Gastrocnemius medialis (tissue), 4 donors: ENCODE results near the gene POLN. TPM values are rescaled to one million over a fixed set of nuclear protein-coding genes. Genes with fewer than 3 reads are reported as not detected.
A peak's percentile ranks its signal among the peaks of the same experiment; 100 is the strongest.

Source experiments
- ATAC-seq, 2 donors: fragments of 150-250 bp; one replicate each; pipeline ENCODE4 v1.9.1; 2016
- DNase-seq, 2 donors: peaks; one replicate each; pipeline ENCODE4 v3.0.0-alpha.2; 2019
- H3K27ac ChIP-seq, 4 donors: fragments of 200-600 bp; sonication (generic); 1 replicate in 1 of 4; 2 replicates in 3 of 4; pipeline ENCODE4 v1.5.1; 2016 to 2018; ENCODE audit warnings: mild to moderate bottlenecking in 2 of 4, moderate library complexity in 1 of 4
- H3K27me3 ChIP-seq, 3 donors: fragments of 200-600 bp; sonication (generic) in 2 of 3; 1 replicate in 1 of 3; 2 replicates in 2 of 3; pipeline versions ENCODE4 v1.5.1 to v1.6.0; 2016 to 2019; ENCODE audit warnings: mild to moderate bottlenecking in 1 of 3, moderate library complexity in 1 of 3
- H3K36me3 ChIP-seq, 2 donors: fragments of 200-600 bp; sonication (generic) in 1 of 2; one replicate each; pipeline ENCODE4 v1.5.1; 2017 to 2018
- H3K4me1 ChIP-seq, 2 donors: fragments of 200-600 bp; sonication (generic) in 1 of 2; one replicate each; pipeline ENCODE4 v1.5.1; 2016 to 2017; ENCODE audit warnings: mild to moderate bottlenecking in 2 of 2
- H3K4me3 ChIP-seq, 4 donors: fragments of 200-600 bp; sonication (generic) in 3 of 4; 1 replicate in 1 of 4; 2 replicates in 3 of 4; pipeline ENCODE4 v1.5.1; 2016 to 2019; ENCODE audit warnings: mild to moderate bottlenecking in 2 of 4
- H3K9me3 ChIP-seq, 3 donors: fragments of 200-600 bp; sonication (generic) in 2 of 3; 1 replicate in 1 of 3; 2 replicates in 2 of 3; pipeline ENCODE4 v1.5.1; 2016 to 2019
- CTCF ChIP-seq, 5 experiments: fragments of 450-650 bp in 3 of 5; fragments of 200-600 bp in 2 of 5; sonication (generic) in 2 of 5; IDR thresholded peaks in 4 of 5; conservative IDR thresholded peaks in 1 of 5; 1 replicate in 4 of 5; 2 replicates in 1 of 5; pipeline ENCODE4 v1.5.1; 2016 to 2019; ENCODE audit warnings: antibody characterized with exemption in 5 of 5, mild to moderate bottlenecking in 3 of 5, moderate library complexity in 3 of 5
- POLR2A ChIP-seq, 2 donors: fragments of 450-650 bp; IDR thresholded peaks; one replicate each; pipeline ENCODE4 v1.6.1; 2017; ENCODE audit warnings: antibody characterized with exemption in 2 of 2, mild to moderate bottlenecking in 2 of 2, moderate library complexity in 2 of 2
- in situ Hi-C, 4 donors: fragments of 200-750 bp; cut with MboI; loops; one replicate each; pipeline versions ENCODE4 v1.15.0 to v1.8.0; 2017; ENCODE audit warnings: low sequenced_read_pairs in 4 of 4
- intact Hi-C: fragments of 100-400 bp; cut with DNase I; formaldehyde crosslinking; loops from one replicate; pipeline ENCODE4 v1.15.1; 2023; ENCODE audit warnings: low total_unique reads
- total RNA-seq, 4 donors: library from RNA; depleted of rRNA; stranded (reverse); fragments of >200 nt; gene quantifications; one replicate each; pipeline versions ENCODE4 v1.1.0 to v1.2.3, GENCODE V29; 2016

POLN gene
- total RNA-seq, 4 donors from 2014 or later = 0.71 to 2.0 (median 0.86) TPM; not detected in 1

GRCh38 chr4:2261853-2262144 is 19.9 kb upstream of the POLN start, which contains the start of gene MXD4:
Gene MXD4, minus strand, starts transcription at chr4:2262109. Its CDS starts 129 bp downstream, at chr4:2261980.
- peak within 1 kb of the TSS; percentile 93 to 99 (median 96) for H3K27ac ChIP-seq
- no peaks in the 10 kb centered on the region for H3K27me3 ChIP-seq
- DNase-seq (no peak), ATAC-seq (peak in 1 of 2 donors; percentile 6)
- in situ Hi-C loops (no loop called here), intact Hi-C loops (loop anchor here (1.0 to 10.0 kb wide), 6 partner anchors 19 to 493 kb away; partner anchors contain the start of genes CFAP99, FAM193A, HAUS3 and NELFA)
- H3K9me3 ChIP-seq = no peaks in the 10 kb centered on the region
- H3K4me3 ChIP-seq = peak within 1 kb of the TSS; percentile 81 to 99 (median 96)
- peaks cover 59 to 80% of the 10 kb centered on the region in 2 donors for H3K4me1 ChIP-seq
- H3K36me3 ChIP-seq = no peaks in the 10 kb centered on the region
- TF ChIP-seq CTCF (IDR thresholded peaks at IDR 0.05 in 4 of 5, conservative IDR thresholded peaks at IDR 0.05 in 1 of 5) = no peak
- no peak for TF ChIP-seq POLR2A (IDR thresholded peaks at IDR 0.05)

GRCh38 chr4:2261110-2261852 is 19.4 kb upstream of the POLN start:
- intact Hi-C loops (loop anchor here (5.0 to 10.0 kb wide), 4 partner anchors 156 to 494 kb away; partner anchors contain the start of genes CFAP99, NELFA, RNF4 and TNIP2), in situ Hi-C loops (no loop called here)
- peak; percentile 5 to 13 for TF ChIP-seq POLR2A (IDR thresholded peaks at IDR 0.05)
- TF ChIP-seq CTCF (IDR thresholded peaks at IDR 0.05 in 4 of 5, conservative IDR thresholded peaks at IDR 0.05 in 1 of 5) = no peak
- ATAC-seq = peak; percentile 52 to 59
- DNase-seq = peak in 1 of 2 donors; percentile 33
- Histone ChIP-seq H3K4me1 (peaks cover 59 to 80% of the 10 kb centered on the region in 2 donors), H3K9me3 (no peaks in the 10 kb centered on the region), H3K27me3 (no peaks in the 10 kb centered on the region), H3K27ac (peak overlapping the region; percentile 85 to 98 (median 94)), H3K36me3 (no peaks in the 10 kb centered on the region), H3K4me3 (peak overlapping the region; percentile 75 to 99 (median 96))

GRCh38 chr4:2260344-2261109 is 18.6 kb upstream of the POLN start:
- no peak for TF ChIP-seq POLR2A (IDR thresholded peaks at IDR 0.05)
- no peak for TF ChIP-seq CTCF (IDR thresholded peaks at IDR 0.05 in 4 of 5, conservative IDR thresholded peaks at IDR 0.05 in 1 of 5)
- Histone ChIP-seq H3K36me3 (no peaks in the 10 kb centered on the region), H3K9me3 (no peaks in the 10 kb centered on the region), H3K27me3 (no peaks in the 10 kb centered on the region), H3K4me3 (peak overlapping the region; percentile 75 to 99 (median 96)), H3K4me1 (peaks cover 59 to 80% of the 10 kb centered on the region in 2 donors), H3K27ac (peak overlapping the region; percentile 85 to 98 (median 94))
- DNase-seq = peak; percentile 1 to 25
- intact Hi-C loops = loop anchor here (5.0 to 10.0 kb wide), 4 partner anchors 157 to 494 kb away; partner anchors contain the start of genes CFAP99, NELFA, RNF4 and TNIP2
- no peak for ATAC-seq
- in situ Hi-C loops = no loop called here

GRCh38 chr4:2259541-2260343 is 17.8 kb upstream of the POLN start:
- intact Hi-C loops = loop anchor here (5.0 to 10.0 kb wide), 4 partner anchors 158 to 495 kb away; partner anchors contain the start of genes CFAP99, NELFA, RNF4 and TNIP2
- peaks cover 60 to 80% of the 10 kb centered on the region in 2 donors for H3K4me1 ChIP-seq
- ATAC-seq (no peak), DNase-seq (peak; percentile 1 to 11)
- in situ Hi-C loops = no loop called here
- no peak for TF ChIP-seq POLR2A (IDR thresholded peaks at IDR 0.05)
- TF ChIP-seq CTCF (IDR thresholded peaks at IDR 0.05 in 4 of 5, conservative IDR thresholded peaks at IDR 0.05 in 1 of 5) = no peak
- H3K4me3 ChIP-seq = peak overlapping the region; percentile 75 to 99 (median 96)
- H3K27me3 ChIP-seq = no peaks in the 10 kb centered on the region
- no peaks in the 10 kb centered on the region for H3K9me3 ChIP-seq
- H3K27ac ChIP-seq = peak overlapping the region; percentile 85 to 98 (median 94)
- H3K36me3 ChIP-seq = peaks cover 0 to 4% of the 10 kb centered on the region in 2 donors
